GM12891 (cell line): Measurements from ENCODE around the gene RAB8A.
"Not testable (repeated sequence)": the region's sequence is repeated elsewhere in the genome, so short reads cannot be mapped to it uniquely, and the experiment has no call there.

Experiments used
- DNase-seq: peaks from one replicate; pipeline ENCODE4 v3.0.0; 2011; ENCODE audit warnings: low spot score; ENCODE audit not compliant: insufficient read length
- FAIRE-seq: peaks from 2 replicates; lab custom pipeline; 2011; peaks lifted over from hg19 to GRCh38; lab: Jason Lieb, UNC
- PAX5 ChIP-seq: IDR thresholded peaks from 2 replicates; pipeline ENCODE4 v1.6.1; 2011; ENCODE audit warnings: low read length, moderate library complexity, mild to moderate bottlenecking; ENCODE audit not compliant: insufficient read depth, severe bottlenecking
- POLR2A ChIP-seq: IDR thresholded peaks from 2 replicates; pipeline ENCODE4 v1.6.1; 2011; ENCODE audit warnings: low read depth, low read length, control low read depth
- POLR2AphosphoS5 ChIP-seq: IDR thresholded peaks from 2 replicates; pipeline ENCODE4 v1.6.1; 2011; ENCODE audit warnings: low read depth, low read length, control low read depth
- POU2F2 ChIP-seq: IDR thresholded peaks from 2 replicates; pipeline ENCODE4 v1.6.1; 2011; ENCODE audit warnings: low read depth, mild to moderate bottlenecking, control low read depth, low read length, moderate library complexity
- SPI1 ChIP-seq: IDR thresholded peaks from 2 replicates; pipeline ENCODE4 v1.6.1; 2011; ENCODE audit warnings: low read depth, low read length, control low read depth
- TAF1 ChIP-seq: IDR thresholded peaks from 2 replicates; pipeline ENCODE4 v1.6.1; 2011; ENCODE audit warnings: low read depth, low read length, control low read depth

The RAB8A gene

GRCh38 chr19:16077984-16078758 lies 33.5 kb upstream of the RAB8A start:
- no peak for TF ChIP-seq PAX5
- TF ChIP-seq POLR2A: no peak; the same call in 1 of the 2 replicates
- peak; percentile 25; the same call in 1 of the 2 replicates for TF ChIP-seq TAF1
- no peak for FAIRE-seq
- DNase-seq: no peak

- DNase-seq (no peak), FAIRE-seq (peak; percentile 77)
- TF ChIP-seq POLR2AphosphoS5 (peak; percentile 76), SPI1 (0 out of 2 replicates have a peak, but pooled peaks have one; percentile 5), PAX5 (peak; percentile 19), TAF1 (peak; percentile 11; the same call in 1 of the 2 replicates), POU2F2 (peak; percentile 62), POLR2A (peak; percentile 89; the same call in 1 of the 2 replicates)
These were observed 32.7 kb upstream of the RAB8A start for GRCh38 chr19:16078759-16079707.

GRCh38 chr19:16084067-16084685 lies 27.5 kb upstream of the RAB8A start:
- peak; percentile 53 for TF ChIP-seq POLR2AphosphoS5
- peak; percentile 68 for TF ChIP-seq POLR2A
- no peak for TF ChIP-seq PAX5
- TF ChIP-seq TAF1: no peak
- peak; percentile 56; the same call in 1 of the 2 replicates for TF ChIP-seq POU2F2
- no peak for TF ChIP-seq SPI1
- no peak for DNase-seq
- FAIRE-seq: no peak

GRCh38 chr19:16085115-16085514 lies 26.6 kb upstream of the RAB8A start:
- TF ChIP-seq POLR2AphosphoS5: no peak
- TF ChIP-seq PAX5: no peak
- TF ChIP-seq POLR2A: no peak; the same call in none of the 2 replicates
- TF ChIP-seq POU2F2: no peak
- DNase-seq (no peak), FAIRE-seq (no peak)

GRCh38 chr19:16087404-16087803 lies 24.3 kb upstream of the RAB8A start:
- not testable (repeated sequence) for DNase-seq, FAIRE-seq

- no peak for DNase-seq
- peak; percentile 20; the same call in 1 of the 2 replicates for TF ChIP-seq POLR2A
- TF ChIP-seq POLR2AphosphoS5: peak; percentile 66
- TF ChIP-seq TAF1: no peak
- TF ChIP-seq SPI1: no peak
- TF ChIP-seq POU2F2: no peak
- TF ChIP-seq PAX5: no peak
These were observed 23.7 kb upstream of the RAB8A start for GRCh38 chr19:16087940-16088339.

GRCh38 chr19:16088351-16089009 lies 23.2 kb upstream of the RAB8A start:
- FAIRE-seq (no peak), DNase-seq (no peak)

More at GRCh38 chr19:16087940-16088339, 23.7 kb upstream of the RAB8A start:
- FAIRE-seq: no peak

GRCh38 chr19:16089010-16089846 lies 22.5 kb upstream of the RAB8A start:
- DNase-seq (no peak), FAIRE-seq (no peak)
- TF ChIP-seq POLR2AphosphoS5 (peak; percentile 25), TAF1 (no peak)

More at GRCh38 chr19:16088351-16089009, 23.2 kb upstream of the RAB8A start:
- peak; percentile 44; the same call in 1 of the 2 replicates for TF ChIP-seq POLR2A
- no peak for TF ChIP-seq POU2F2
